NCI-H345 treated with DMSO at 0.1 percent for 48 hours (cell line): ENCODE data around the gene PWWP2B.
"Not testable (repeated sequence)": the region's sequence is repeated elsewhere in the genome, so short reads cannot be mapped to it uniquely, and the experiment has no call there.

ENCODE experiments used
- DNase-seq: peaks from one replicate; lab custom pipeline; 2025; ENCODE audit not compliant: unreplicated experiment; lab: John Stamatoyannopoulos, UW

Gene PWWP2B

DNA sequence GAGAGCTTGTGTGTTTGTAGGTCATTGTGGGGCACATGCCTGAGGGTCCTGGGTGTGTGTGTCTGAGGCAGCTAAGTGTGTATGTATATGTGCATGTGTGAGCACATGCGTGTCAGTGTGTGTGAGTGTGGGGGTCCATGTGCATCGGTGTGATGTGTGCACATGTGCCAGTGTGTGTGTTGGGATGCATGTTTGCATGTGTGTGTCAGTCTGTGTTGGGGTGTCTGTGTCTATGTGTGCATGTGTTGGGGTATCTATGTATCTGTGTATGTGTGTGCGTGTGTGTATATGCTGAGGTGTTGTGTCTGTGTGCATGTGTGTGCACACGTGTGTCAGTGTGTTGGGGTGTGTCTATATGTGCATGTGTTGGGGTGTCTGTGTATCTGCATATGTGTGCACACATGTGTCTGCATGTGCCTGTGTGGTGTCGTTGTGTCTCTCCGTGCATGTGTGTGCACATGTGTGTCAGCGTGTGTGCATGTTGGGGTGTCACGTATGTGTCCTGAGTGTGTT, 33.3 kb downstream of the PWWP2B start:
- no peak for DNase-seq

DNA sequence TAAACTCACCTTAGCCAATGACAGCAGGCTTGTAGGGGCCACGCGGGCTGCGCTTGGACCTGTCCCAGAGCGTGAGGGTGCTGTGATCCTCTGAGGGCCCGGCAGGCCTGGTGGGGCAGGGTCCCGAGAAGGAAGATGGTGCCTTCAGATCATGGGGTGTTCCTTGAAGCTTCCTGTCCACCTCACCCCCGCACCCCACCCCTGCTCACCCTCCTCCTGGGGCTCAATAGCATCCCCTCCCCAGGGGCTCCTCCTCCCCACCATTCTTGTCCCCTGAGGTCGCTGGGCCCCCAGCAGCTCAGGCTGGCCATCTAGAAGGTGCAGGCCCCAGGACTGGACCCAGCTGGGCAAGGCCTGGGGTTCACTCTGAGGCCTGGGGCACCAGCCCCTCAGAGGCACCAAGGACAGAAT, 33.9 kb downstream of the PWWP2B start:
- no peak for DNase-seq

DNA sequence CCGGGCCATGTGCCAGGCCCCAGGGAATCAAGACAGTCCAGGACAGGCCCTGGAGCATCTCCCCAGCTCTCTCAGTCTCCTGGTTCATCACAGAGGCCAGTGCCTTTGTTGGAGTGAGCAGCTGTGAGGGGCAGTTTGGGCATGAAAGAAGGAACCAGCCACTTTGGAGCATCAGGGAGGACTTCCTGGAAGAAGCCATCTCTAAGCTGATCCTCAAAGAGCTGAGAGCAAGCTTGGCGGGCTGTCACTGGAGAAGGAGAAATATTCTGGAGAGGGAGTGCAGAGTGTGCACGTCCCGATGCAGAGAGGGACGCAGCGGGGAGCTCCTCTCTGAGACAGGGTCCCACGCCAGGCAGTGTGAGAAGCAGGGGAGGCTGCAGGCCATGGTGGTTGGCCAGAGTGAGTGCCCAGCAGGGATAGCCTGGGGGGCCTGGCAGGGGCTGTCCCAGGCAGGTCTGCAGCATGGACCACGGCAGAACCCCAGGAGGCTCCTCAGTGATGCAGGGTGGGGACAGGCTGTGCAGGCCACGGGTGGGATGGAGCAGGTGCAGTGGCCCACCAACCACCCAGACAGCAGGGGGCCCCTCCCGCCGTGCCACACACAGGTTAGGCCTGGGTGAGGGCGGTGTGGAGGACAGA, 34.7 kb downstream of the PWWP2B start:
- DNase-seq, result no peak

DNA sequence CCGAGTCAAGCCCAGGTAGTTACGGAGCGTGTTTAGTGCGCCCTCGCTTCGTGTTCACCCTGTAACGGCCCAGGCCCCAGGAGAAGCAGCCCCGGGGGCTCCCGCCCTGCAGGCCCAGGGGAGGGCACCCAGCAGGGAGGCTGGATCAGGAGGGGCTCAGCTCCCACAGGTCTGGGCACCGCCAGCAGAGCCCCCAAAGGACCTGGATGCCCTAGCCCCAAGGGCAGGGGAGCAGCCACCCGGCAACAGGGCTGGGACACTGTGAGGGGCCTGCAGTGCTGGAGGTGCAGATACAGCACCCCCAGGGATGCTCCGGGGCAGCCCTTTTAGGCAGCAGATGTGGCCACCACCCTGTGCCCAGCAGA, 35.2 kb downstream of the PWWP2B start:
- DNase-seq, result no peak

DNA sequence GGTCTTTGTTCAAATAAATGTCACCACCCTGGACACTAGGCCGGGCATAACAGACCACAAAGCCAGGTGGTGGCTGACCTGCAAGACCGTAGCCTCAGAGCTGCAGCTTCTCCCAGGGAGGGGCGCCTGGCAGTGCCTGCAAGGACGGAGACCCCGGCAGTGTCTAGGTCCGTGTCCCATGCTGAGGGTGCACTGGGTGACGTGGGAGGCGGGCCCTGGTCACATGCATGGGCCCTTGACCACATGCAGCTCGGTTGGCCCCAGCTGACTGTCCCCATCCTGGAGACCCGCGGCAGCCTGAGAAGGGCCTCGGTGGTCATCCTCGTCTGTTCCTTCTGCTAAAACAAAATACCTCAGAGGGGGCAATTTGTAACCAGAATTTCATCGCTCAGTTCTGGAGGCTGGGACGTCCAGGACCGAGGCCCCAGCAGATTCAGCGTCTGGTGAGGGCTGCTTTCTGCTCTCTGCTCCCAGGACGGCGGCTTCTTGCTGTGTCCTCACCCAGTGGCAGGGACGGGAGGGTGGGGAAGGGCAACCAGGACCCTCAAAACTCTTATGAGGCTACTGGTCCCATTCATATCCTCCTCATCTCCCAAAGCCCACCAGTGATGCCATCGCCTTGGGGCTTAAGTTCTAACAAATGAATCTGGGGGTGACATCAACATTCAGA, 36.8 kb downstream of the PWWP2B start:
- DNase-seq, result no peak

DNA sequence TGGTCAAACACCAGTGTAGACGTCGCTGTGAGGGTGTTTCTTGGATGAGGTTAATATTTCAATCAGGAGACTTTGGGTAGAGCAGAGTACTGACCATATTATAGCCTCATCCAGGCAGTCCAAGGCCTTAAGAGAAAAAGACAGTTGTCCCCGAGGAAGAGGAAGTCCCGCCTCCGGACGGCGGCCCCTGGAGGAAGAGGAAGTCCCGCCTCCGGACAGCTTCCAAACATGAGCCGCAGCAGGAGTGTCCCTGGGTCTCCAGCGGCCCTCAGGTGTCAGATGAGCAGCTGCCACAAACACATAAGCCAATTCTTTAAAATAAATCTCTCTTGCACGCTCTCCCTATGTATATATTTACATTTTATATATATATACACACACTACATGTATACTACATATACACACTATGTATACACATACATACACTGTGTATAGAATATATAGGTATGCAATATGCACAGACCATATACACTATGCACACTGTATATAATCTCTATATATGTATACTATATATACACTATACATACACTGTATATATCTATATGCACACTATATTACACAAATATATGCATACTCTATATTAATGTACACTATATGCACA, 37.5 kb downstream of the PWWP2B start:
- DNase-seq, result no peak

DNA sequence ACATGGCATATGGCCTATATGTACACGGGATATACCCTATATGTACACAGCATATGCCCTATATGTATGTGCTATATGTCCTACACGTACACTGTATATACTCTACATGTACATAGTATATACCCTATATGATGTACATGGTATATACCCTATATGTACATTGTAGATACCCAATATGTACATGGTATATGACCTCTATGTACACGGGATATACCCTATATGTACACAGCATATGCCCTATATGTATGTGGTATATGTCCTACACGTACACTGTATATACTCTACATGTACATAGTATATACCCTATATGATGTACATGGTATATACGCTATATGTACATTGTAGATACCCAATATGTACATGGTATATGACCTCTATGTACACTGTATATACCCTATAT, 38.3 kb downstream of the PWWP2B start:
- DNase-seq, result not testable (repeated sequence)

DNA sequence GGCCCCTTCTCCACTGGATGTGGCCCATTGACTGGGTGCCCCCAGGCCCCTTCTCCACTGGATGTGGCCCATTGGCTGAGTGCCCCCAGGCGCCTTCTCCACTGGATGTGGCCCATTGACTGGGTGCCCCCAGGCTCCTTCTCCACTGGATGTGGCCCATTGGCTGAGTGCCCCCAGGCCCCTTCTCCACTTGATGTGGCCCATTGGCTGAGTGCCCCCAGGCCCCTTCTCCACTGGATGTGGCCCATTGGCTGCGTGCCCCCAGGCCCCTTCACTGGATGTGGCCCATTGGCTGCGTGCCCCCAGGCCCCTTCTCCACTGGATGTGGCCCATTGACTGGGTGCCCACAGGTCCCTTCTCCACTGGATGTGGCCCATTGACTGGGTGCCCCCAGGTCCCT, 39.1 kb downstream of the PWWP2B start:
- not testable (repeated sequence) for DNase-seq

DNA sequence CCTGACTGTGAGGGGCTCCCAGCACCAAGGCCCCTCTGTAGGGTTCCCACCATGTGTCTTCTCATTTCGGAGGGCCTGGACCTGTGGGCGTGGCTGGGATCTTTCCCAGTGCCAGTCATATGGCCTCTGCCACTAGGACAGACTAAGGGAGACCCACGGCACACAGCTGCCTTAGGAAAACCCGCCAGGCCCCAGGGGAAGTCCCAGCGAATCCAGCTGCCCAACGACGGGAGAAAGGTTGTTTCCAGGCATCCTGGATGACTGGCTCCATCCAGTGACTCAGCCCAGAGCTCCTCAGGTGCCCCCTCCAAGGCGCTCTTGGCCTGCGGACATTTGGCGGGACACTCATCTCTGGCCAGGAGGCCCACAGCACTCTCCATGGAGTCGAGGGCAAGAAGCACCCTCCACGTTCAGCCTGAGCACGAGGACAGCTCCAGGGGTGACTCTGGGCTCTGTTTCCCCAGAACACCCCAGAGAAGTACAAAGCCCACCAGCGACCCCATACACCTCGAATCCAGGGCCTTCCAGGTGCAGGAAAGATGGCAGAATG, 39.9 kb downstream of the PWWP2B start:
- no peak for DNase-seq

DNA sequence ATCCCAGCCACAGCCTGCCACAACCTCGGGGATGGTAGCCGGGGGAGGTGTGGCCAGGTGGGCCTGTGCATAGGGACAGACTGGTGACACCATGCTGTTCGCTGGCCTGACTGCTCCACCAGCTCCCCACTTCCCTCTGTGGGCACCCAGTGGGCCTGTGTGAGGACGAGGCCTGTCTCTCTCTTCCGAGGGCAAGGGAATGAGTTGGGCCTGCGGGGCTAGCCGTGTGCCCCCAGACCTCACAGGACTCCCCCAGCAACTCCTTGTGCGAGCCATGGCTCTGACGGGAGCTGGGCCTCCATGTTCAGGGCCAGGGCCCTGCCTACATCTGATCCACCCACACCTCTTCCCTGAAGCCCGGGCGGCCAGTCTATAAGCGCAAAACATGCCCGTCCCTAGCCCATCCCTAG, 40.5 kb downstream of the PWWP2B start:
- no peak for DNase-seq

DNA sequence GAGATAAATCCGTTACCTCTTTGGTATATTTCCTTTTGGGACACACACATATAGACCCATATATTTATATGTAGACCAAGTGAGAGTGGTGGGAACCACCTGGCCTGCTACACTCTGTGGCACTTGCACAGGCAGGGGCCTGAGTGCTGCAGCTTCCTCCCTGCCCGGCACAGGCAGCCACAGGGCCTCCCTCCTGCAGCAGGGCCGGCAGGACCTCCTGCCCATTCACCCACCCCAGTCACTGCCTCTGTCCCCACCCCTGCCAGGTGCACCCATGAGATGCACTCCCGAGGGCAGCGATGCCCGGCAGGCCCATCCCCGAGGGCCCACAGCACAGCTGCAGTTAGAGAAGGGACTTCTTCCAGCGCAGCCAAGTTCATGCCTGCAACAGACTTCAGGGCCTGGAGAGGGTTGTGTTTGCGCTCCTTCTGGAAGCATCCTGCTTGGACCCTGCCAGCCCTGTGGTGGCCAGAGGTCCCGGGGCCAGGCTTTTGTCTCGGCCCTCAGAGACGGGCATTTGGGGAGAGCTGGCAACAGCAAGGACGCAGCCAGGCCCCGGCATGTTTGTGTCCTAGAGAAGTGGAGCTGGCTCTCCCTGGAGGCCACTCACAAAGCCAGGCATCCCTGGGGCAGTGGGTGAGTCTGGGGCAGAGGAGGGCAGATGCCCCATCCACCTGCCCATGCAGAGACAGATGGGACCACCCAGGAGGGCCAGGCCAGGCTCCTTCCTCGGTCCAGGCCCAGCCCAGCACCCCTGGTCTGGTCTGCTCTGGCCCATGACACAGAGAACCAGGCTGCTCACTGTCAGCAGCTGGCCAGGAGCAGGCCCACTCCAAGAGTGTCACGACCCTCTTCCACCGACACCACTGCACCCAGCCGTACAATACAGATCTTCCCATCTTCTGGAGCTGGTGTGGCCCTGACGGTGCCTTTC, 41.4 kb downstream of the PWWP2B start:
- no peak for DNase-seq

DNA sequence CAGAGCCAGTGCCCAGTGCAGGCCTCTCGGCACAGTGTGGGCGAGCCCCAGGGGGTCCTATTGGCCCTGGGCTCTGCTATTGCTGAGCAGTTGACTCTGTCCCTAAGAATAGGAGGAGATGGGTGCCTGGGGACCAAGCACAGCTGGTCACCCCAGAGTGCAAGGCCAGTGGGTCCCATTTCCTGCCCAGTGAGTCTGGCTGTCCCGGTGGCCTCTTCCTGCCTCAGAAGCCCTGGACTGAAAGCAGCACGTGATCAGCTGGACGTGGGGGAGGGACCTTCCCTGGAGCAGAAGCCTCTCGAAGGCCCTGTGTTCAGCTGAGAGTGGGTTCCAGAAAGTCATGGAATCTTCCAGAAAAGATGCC, 42.0 kb downstream of the PWWP2B start:
- DNase-seq, result no peak

DNA sequence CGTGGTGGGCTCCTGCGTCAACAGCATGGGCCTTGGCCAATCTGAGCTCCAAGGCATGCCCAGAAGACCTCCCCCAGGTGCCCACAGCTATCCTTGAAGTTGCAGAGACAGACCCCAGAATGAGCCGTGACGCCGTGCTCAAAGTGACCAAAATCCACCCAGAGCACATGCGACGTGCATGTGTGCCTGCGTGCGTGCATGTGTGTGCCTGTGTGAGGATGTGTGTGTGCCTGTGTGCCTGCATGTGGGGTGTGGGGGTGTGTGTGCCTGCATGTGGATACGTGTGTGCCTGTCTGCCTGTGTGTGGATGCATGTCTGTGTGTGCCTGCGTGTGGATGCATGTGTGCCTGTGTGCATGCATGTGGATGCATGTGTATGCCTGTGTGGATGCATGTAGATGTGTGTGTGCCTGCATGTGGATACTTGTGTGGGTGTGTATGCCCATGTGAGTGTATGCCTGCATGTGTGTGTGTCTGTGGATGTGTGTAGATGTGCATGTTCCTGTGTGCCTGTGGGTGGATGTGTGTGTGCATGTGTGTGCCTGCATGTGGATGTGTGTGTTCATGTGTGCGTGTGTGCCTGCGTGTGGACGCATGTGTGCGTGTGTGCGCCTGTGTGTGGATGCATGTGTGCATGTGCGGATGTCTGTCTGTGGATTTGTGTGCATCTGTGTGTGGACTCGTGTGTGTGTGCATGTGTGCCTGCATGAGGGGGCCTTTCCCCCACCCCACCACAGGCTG, 42.6 kb downstream of the PWWP2B start:
- DNase-seq, result no peak

DNA sequence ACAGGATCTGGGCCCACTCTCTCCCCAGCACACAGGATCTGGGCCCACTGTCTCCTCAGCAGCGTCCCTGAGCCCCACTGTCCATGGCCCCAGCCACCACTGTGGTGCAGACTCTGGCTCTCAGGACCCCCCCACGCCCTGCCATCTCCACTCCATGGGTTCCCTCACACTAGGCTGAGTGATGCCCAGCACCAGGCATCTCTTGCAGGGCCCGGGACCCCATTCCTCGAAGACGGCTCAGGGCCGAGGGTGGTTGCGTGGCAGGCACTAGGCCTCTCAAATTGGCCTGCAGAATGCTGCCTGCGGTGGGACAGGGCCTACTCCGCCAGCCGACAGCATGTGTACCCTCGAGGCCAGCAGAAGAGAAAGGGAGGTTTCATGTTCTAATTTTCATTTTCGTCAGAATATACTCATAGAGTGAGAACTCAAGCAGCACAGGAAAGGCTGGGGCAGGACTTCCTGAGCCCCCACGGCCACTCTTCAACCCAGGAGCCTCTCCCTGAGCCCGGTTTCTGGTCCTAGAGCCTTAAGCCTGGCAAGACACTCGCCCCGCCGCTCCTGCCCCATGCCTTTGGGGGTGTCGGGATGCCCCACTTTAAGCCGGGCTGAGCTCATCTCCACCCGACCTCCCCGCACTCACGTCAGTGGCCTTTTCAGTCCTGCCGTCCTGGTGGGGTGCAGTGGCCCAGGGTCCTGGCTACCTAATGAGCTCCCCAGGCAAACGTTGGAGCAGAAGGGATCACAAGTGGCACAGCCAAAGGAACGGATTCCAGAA, 44.0 kb downstream of the PWWP2B start:
- DNase-seq, result no peak

DNA sequence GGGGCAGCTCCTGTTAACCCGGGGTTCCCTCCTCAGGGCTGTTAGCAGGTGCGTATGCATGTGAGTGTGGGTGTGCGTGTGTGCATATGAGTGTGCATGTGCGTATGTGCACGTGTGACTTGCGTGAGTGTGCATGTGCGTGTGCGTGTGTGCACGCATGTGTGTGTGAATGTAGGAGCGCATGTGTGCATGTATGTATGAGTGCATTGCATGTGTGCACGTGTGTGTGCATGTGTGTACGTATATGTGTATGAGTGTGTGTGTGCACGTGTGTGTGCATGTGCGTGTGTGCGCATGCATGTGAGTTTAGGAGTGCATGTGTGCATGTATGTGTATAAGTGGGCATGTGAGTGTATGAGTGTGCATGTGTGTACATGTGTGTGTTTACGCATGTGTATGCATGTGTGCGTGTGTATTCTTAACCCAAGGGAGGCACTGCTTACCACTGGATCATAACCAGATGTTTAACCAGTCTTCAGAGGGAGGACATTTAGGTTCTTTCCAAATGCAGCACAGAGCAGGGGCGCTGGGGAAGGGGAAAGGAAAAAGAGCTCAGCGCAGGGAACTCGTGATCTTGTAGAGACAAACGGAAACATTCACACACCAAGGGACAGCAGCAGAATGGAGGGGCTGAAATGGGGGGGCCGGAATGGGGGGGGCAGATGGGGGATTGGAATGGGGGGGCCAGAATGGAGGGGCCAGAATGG, 45.0 kb downstream of the PWWP2B start:
- no peak for DNase-seq

DNA sequence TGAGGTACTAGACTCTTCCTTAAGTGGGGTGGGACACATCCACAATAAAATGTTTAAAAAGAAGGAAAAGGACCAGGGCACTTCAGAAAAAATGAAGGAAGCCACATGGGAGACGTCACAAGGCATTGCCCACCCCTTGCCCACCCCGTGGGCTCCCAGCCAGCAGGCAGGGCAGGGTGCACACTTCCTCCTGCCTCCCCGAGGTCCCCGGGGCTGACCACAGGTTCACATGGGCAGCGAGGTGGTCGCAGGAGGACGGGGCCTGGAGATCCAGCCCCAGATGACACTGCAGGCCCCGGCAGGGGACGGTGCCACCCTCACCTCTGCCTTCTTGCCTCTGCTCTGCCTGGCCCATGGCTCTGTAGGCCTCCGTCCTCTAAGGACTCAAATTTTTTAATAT, 45.6 kb downstream of the PWWP2B start:
- no peak for DNase-seq

DNA sequence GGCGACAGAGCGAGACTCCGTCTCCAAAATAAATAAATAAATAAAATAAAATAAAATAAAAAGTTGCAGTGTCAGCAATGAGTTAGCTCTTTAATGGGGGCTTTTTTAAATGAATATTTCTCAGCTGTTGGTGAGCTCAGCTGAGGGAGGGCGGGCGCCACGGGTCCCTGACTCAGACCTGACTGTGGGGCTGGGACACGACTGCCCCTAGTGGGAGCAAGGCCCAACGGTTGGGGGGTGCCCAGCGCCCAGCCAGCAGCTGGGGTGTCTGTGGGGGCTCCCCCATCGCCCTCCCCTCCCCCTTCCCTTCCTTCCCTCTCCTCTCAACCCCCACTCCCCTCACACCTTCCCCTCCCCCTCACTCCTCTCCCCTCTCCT, 46.6 kb downstream of the PWWP2B start:
- DNase-seq, result no peak

DNA sequence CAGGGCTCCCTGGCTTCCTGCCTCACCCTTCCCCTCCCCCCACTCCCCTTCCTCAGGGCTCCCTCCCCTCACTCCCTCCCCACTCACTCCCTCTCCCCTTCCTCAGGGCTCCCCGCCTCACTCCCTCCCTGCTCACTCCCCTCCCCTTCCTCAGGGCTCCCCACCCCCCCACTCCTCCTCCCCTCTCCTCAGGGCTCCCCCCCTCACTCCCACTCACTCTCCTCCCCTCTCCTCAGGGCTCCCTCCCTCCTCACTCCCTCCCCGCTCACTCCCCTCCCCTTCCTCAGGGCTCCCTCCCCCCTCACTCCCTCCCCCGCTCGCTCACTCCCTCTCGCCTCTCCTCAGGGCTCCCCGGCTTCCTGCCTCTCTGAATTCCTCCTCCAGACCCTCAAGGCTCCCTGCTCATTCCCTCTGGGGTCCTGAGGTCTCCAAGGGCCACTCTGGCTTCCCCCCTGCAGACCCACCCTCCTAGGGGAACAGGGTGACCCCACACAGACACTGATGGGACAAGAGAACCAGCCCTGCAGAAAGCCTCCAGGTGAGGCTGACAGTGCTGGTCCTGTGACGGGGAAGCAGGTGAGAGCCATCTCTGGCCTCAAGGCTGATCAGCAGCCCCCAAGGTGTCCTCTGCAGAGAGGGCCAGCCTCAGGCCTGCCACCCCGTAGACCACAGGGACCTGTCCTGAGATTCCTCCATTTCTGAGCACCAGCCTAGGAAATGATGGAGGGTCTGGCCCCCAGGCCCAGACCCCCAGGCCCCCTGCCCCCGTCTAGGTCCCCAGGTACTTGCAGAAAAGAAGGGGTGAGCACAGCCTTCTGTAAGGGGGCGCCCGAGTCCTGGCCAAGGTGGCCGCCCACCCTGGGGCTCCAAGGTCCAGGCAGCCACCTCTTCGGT, 47.2 kb downstream of the PWWP2B start:
- no peak for DNase-seq
